Kidney capillary endothelial cell (primary cell): ENCODE measurements around the gene PEAR1.
"Not testable (repeated sequence)": the region's sequence is repeated elsewhere in the genome, so short reads cannot be mapped to it uniquely, and the experiment has no call there.

ENCODE experiments used
- DNase-seq: peaks from one replicate; pipeline ENCODE4 v3.0.0-alpha.2; 2018; ENCODE audit warnings: low spot score

The PEAR1 gene

DNA sequence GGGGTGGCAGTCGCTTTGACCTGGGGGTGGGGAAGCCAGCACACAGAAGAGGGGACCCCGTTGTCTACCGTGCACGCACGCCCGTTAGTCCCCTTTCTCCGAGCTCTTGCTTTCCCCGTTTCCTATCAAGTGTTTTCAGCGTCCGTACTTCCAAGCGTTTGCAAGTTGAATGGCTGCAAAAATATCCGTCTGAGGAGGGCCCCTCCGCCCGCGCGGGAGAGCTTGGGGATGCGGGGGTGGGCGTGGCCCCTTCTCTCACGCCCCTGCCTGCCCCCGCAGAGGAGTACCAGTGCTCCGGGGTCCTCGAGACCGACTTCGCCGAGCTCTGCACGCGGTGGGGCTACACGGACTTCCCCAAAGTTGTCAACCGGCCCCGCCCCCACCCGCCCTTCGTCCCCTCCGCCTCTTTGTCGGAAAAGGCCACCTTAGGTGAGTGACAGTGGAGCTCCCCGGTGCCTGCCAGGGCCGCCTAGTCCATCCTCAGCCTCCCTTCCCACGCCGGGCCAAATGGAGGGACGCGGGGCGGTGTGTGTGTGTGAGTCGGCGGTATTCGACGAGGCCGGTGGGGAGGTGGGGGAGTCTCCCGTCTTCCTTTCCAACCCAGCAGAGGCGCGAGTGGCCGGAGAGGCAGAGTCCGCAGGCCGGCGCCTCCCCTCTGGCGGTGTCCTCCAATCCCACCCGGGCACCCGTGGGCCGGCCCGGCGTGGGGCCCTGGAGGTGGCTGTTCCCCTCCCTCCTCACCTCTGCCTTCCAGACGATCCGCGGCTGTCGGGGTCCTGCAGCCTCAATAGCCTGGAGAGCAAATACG, 30.4 kb downstream of the PEAR1 start:
- no peak for DNase-seq

GRCh38 chr1:156924478-156925153, 31.1 kb downstream of the PEAR1 start:
- no peak for DNase-seq

DNA sequence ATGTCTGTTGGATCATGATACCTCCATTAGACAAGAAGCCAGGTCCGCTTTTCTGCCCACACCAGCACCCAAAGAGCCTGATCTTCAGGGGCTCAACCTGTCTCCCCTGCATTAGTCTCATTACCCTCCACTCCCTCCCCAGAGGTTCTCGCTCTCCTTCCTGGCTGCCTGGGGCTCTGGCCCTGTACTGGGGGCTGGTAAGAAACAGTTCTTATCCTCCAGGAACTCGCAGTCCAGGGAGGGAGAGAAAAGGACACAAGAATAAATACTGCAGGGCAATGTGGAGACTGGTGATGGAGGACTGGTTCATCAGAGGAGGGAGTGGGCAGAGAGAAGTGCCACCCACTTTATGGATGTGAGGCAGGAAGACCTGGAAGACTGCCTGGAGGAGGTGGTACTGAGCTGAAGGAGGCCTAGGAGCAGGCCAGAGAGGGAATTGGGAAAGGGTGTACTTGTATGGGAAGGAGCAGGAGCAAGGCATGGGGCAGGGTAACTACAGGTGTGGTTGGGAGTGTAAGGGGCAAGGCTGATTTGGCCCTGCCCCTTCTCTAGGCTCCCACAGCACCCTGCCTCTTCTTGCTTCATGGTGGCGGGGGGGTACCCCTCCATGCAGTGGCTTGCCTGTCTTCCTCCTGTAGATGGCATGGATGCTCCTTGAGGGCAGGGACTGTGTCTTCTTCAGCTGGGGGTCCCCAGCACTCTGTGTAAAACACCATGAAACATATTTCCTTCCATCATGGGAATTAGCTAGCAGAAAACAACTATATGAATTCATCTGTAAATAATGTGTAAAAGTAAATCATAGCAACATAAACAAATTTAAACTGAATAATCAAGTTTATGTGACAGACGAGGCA, 31.9 kb downstream of the PEAR1 start:
- DNase-seq, result no peak

- DNase-seq, result no peak
Observed at GRCh38 chr1:156926175-156926574, 32.7 kb downstream of the PEAR1 start.

GRCh38 chr1:156926695-156927094, 33.2 kb downstream of the PEAR1 start:
- DNase-seq, result not testable (repeated sequence)

- DNase-seq, result peak; percentile 69
Observed at GRCh38 chr1:156927215-156928042, 33.9 kb downstream of the PEAR1 start.

- no peak for DNase-seq
Observed at GRCh38 chr1:156928043-156928602, 34.6 kb downstream of the PEAR1 start.

GRCh38 chr1:156929596-156930238, 36.2 kb downstream of the PEAR1 start:
- DNase-seq, result no peak

- DNase-seq, result no peak
Observed at GRCh38 chr1:156930483-156930882, 37.0 kb downstream of the PEAR1 start.

DNA sequence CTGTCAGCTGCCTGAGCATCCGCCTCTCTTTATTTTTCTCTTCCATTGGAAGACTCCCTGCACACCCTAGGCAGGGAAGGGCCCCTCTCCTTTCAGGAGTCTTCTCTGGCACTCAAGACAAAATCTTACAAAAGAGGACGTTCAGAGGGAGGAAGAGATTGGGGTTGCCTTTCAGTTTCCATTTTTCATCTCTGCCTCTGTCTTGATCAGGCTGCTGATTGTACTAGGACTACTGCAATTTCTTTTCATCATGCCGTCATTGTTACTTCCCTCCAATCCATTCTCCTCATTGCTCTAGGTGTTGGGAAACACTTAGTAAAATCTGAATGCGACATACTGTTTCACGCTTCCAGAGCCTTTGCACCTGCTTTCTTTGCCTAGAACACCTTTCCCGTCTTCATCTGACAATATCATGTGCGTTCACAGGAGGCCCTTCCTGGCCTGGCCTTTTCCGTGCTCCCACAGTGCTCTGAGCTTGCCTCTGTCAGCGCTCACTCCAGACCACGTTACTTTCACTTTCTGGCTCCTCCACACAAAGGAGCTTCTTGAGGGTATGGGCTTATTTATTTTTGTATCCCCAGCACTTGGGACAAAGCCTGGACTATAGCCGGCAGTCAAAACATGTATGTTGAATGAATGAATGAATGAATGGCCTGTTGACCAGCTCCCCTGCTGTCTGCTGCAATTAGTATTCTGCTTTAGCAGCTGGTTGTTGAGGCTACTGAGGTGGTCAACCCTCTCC, 37.9 kb downstream of the PEAR1 start:
- DNase-seq, result no peak

- DNase-seq, result no peak
Observed at GRCh38 chr1:156931974-156932710, 38.6 kb downstream of the PEAR1 start.

DNA sequence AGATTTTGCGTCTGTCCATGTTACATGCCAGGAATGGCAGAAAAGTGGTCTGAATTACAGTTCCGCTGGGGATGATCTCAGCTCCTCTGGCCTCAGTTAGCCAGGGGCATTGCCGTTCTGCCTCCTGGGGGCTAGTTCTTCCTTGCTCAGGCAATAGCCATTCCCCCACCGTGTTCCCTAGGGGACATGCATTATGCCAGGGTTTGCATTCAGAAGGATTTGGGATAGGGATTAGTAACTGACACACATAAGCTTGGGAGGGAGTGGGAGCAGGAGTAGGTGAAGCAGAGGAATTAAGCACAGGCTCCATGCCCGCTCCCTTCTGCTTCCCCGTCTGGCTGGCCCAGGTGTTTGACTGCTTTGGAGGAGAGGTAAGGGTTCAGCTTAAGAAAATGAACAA, 39.6 kb downstream of the PEAR1 start:
- DNase-seq, result no peak

DNA sequence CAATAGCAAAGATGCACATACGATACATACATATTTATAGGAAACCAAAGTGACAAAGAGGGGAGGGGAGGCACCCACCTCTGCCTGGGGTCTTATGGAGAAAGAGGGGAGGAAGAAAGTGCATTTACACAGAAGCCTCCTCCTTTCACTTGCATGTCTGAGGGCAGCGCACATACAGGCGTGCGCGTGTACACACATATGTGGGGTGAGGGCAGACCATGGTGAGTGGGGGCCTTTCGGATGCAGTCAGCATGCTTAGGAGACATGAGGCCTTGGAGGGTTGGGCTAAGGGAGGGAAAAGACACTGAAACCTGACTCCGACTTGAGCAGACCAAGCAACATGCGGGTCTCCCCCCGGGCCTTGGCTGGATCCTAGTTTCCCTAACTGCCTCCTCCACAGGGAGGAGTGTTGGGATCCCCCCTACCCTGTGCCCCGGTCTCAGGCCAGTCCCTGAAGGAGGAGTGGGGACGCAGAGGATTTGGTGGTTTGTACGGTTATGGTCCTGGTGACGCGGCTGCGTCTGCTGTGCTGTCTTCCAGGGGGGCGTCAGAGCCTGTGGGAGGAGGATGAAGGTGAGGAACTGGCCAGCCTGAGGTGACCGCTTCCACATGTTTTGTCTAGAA, 42.1 kb downstream of the PEAR1 start:
- no peak for DNase-seq

DNA sequence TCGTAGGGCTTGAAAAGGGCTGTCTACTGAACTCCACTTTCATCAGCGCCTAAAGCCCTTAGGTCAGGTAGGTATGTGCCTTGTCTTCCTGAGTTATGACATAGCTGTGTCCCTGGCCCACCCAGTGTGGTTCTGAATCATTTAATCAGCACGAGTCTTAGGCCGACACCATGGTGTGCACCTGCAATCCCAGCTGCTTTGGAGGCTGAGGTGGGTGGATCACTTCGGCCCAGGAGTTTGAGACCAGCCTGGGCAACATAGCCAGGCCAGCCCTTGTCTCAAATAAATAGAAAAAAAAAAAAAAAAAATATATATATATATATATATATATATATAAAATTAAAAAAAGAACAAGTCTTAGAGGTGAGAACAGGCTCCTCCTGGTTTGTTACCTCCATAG, 42.7 kb downstream of the PEAR1 start:
- no peak for DNase-seq

- no peak for DNase-seq
Observed at GRCh38 chr1:156936721-156937220, 43.3 kb downstream of the PEAR1 start.

- DNase-seq, result no peak
Observed at GRCh38 chr1:156937883-156938282, 44.4 kb downstream of the PEAR1 start.

GRCh38 chr1:156938813-156939212, 45.3 kb downstream of the PEAR1 start:
- DNase-seq, result no peak

DNA sequence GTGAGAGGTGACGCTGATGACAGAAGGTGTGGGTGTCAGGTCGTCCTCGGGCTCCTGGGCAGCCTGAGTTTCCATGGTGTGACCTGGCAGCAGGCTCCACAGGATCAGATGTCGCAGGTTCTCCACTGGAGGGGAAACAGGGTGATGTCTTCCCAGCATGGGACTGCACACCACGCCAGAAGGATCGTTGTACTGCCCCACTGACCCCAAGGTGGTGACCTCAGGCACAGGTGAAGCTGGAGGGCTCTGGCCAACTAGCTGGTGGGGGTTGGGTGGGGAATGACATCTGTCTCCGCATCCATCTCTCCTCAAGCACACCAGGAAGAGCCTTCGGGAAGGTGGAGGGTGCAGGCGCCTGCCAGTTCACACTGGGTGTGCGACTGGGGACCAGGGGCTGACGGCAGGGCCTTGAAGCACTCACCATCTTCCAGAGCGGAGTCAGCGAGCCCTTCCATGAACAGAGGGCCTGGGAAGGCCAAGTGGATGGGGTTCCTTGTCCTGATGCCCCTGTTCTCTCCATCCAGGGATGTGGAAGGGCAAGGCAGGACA, 46.3 kb downstream of the PEAR1 start:
- DNase-seq, result no peak

- no peak for DNase-seq
Observed at GRCh38 chr1:156941675-156942074, 48.2 kb downstream of the PEAR1 start.
